Ectodermal cell (in vitro differentiated cells): Measurements from ENCODE around the gene TMEM178B.

Experiments used
- H3K27ac ChIP-seq: 2 replicates; pipeline ENCODE4 v1.7.0; 2013; ENCODE audit warnings: mild to moderate bottlenecking, low read depth, low read length; ENCODE audit not compliant: insufficient read depth, poor library complexity, severe bottlenecking
- H3K27me3 ChIP-seq: 2 replicates; pipeline ENCODE4 v1.7.0; 2013; ENCODE audit warnings: mild to moderate bottlenecking, low read length; ENCODE audit not compliant: insufficient read depth, control insufficient read depth, poor library complexity, severe bottlenecking
- H3K36me3 ChIP-seq: one replicate; pipeline ENCODE4 v1.7.0; 2013; ENCODE audit warnings: low read length; ENCODE audit not compliant: control insufficient read depth, insufficient read depth
- H3K4me1 ChIP-seq: one replicate; pipeline ENCODE4 v1.7.0; 2013; ENCODE audit warnings: low read length; ENCODE audit not compliant: control insufficient read depth, insufficient read depth
- H3K4me3 ChIP-seq: 2 replicates; pipeline ENCODE4 v1.7.0; 2013; ENCODE audit warnings: low read depth, low read length, control low read depth; ENCODE audit not compliant: insufficient read depth
- H3K9me3 ChIP-seq: 2 replicates; pipeline ENCODE4 v1.7.0; 2013; ENCODE audit warnings: mild to moderate bottlenecking, low read length, moderate library complexity; ENCODE audit not compliant: control insufficient read depth
- WGBS, 2 experiments: methylation state at CpG; one replicate each; pipeline ENCODE4 v1.1.7; 2013; ENCODE audit warnings: missing lambda C conversion rate in 2 of 2; 5-methylcytosine and 5-hydroxymethylcytosine counted together

The TMEM178B gene

GRCh38 chr7:141132671-141133070 lies 58.8 kb downstream of the TMEM178B start:
- H3K27ac ChIP-seq, result no peak overlapping the region
- H3K9me3 ChIP-seq, result no peaks in the 10 kb centered on the region
- no peak overlapping the region for H3K4me3 ChIP-seq
- WGBS, 2 experiments, result 93 to 96% methylated on average over 3 of the region's 3 CpGs
- H3K36me3 ChIP-seq, result no peaks in the 10 kb centered on the region
- H3K27me3 ChIP-seq, result no peaks in the 10 kb centered on the region
- H3K4me1 ChIP-seq, result no peaks in the 10 kb centered on the region

- Histone ChIP-seq H3K9me3 (no peaks in the 10 kb centered on the region), H3K27ac (no peak overlapping the region), H3K36me3 (no peaks in the 10 kb centered on the region), H3K4me3 (no peak overlapping the region), H3K4me1 (no peaks in the 10 kb centered on the region), H3K27me3 (no peaks in the 10 kb centered on the region)
- WGBS, 2 experiments, result 95% methylated on average over 1 of the region's 1 CpG; no CpG with 5 or more reads in 1 of the 2 experiments
Measured at GRCh38 chr7:141133646-141134045, 59.8 kb downstream of the TMEM178B start.

DNA sequence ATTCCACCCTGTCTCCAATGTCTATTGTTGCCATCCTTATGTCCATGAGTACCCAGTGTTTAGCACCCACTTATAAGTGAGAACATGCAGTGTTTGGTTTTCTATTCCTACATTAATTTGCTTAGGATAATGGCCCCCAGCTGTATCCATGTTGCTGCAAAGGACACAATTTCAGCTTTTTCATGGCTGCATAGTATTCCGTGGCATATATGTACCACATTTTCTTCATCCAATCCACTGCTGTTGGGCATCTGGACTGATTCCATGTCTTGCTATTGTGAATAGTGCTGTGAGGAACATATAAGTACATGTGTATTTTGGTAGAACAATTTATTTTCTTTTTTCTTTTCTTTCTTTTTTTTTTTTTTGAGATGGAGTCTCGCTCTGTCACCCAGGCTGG lies 68.2 kb downstream of the TMEM178B start:
- Histone ChIP-seq H3K9me3 (no peaks in the 10 kb centered on the region), H3K4me1 (peaks cover 5% of the 10 kb centered on the region), H3K4me3 (no peak overlapping the region), H3K27ac (no peak overlapping the region), H3K27me3 (no peaks in the 10 kb centered on the region), H3K36me3 (no peaks in the 10 kb centered on the region)
- 84 to 100% methylated on average over 2 of the region's 2 CpGs for WGBS, 2 experiments

DNA sequence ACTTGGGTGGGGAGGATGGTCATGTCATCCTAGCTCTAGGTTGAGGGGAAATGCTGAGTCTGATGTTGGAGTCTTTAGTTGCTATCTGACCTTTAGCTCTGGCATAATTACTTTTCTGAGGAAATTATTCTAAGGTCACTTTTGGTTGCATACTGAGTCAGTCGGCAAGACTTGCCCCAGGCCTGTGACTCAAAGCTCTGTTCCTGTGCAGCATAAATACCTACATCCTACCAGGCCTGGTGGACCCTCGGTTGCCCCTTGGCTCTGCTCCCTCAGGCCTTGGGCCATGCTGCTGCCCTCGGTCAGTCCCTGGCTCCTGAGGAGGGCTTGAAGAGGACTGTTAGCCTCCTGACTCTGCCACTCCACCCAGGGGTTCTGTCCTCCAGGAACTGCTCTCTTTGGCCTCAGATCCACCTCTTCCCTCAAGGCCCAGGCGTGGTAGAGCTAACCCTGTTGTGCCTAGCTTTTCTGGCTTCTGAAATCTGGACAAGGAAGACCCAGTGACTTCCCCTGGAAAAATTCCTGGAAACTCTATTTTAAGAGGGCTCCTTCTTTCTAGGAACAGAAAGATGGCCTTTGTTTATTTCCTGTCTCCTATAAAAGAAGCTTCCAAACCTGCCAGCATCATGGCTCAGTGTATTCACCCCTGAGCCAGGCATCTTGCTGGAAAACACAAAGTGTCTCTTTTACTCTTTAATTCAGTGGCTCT lies 71.2 kb downstream of the TMEM178B start:
- Histone ChIP-seq H3K36me3 (no peaks in the 10 kb centered on the region), H3K27me3 (no peaks in the 10 kb centered on the region), H3K9me3 (no peaks in the 10 kb centered on the region), H3K4me3 (no peak overlapping the region), H3K27ac (no peak overlapping the region), H3K4me1 (peaks cover 5% of the 10 kb centered on the region)
- 90% methylated on average over 4 of the region's 4 CpGs for WGBS, 2 experiments

- Histone ChIP-seq H3K36me3 (no peaks in the 10 kb centered on the region), H3K4me1 (peaks cover 5% of the 10 kb centered on the region), H3K9me3 (no peaks in the 10 kb centered on the region), H3K4me3 (no peak overlapping the region), H3K27me3 (no peaks in the 10 kb centered on the region), H3K27ac (no peak overlapping the region)
- 68 to 73% methylated on average over 3 of the region's 3 CpGs for WGBS, 2 experiments
Measured at GRCh38 chr7:141145630-141145982, 71.7 kb downstream of the TMEM178B start.

DNA sequence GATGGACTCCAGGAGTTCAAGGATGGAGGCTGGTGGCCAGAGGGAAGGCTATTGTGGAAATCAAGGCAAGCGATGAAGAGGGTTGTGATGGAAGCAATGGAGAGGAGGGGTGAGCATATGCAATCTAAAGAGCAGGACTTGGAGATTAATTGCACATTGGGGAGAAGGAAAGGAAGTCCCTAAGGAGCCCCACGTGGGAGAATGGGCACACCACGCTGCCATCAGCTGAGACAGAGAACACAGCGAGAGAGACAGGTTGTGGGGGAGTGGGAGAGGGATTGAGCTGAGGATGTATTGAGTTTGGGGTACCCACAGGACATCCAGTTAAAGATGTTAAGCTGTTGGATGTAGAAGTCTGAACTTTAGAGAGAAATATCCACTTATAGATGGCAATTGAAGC lies 73.6 kb downstream of the TMEM178B start:
- H3K9me3 ChIP-seq, result no peaks in the 10 kb centered on the region
- H3K27me3 ChIP-seq, result no peaks in the 10 kb centered on the region
- 94 to 95% methylated on average over 4 of the region's 4 CpGs for WGBS, 2 experiments
- H3K36me3 ChIP-seq, result no peaks in the 10 kb centered on the region
- H3K4me1 ChIP-seq, result peaks cover 5% of the 10 kb centered on the region
- H3K4me3 ChIP-seq, result no peak overlapping the region
- no peak overlapping the region for H3K27ac ChIP-seq

DNA sequence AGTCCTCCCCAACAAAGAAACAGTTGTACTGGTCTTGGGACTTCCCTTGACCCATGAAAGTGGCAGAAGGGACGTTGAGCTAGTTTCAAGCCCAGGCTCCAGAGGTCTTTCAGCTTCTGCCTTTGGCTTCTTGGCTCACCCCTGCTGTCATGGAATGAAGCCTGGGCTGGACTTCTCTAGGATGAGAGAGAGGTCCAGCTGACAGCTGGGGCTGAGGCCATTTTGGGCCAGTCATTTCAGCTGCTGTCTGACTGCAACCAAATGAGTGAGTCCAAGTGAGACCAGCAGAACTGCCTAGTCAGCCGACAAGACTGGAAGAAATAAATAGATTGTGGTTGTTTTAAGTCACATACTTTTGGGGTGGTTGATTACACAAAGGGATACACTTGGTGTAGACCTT lies 76.6 kb downstream of the TMEM178B start:
- H3K4me3 ChIP-seq, result no peak overlapping the region
- H3K4me1 ChIP-seq, result no peaks in the 10 kb centered on the region
- H3K27ac ChIP-seq, result no peak overlapping the region
- WGBS, 2 experiments, result 90 to 92% methylated on average over 2 of the region's 2 CpGs
- H3K9me3 ChIP-seq, result no peaks in the 10 kb centered on the region
- H3K36me3 ChIP-seq, result no peaks in the 10 kb centered on the region
- H3K27me3 ChIP-seq, result no peaks in the 10 kb centered on the region

- H3K9me3 ChIP-seq, result no peaks in the 10 kb centered on the region
- no peaks in the 10 kb centered on the region for H3K4me1 ChIP-seq
- no peaks in the 10 kb centered on the region for H3K36me3 ChIP-seq
- no peak overlapping the region for H3K27ac ChIP-seq
- H3K4me3 ChIP-seq, result no peak overlapping the region
- H3K27me3 ChIP-seq, result no peaks in the 10 kb centered on the region
- WGBS, 2 experiments, result 92 to 95% methylated on average over 4 of the region's 4 CpGs
Measured at GRCh38 chr7:141151746-141152145, 77.9 kb downstream of the TMEM178B start.

GRCh38 chr7:141153231-141153630 lies 79.4 kb downstream of the TMEM178B start:
- 79 to 87% methylated on average over 2 to 3 of the region's 3 CpGs for WGBS, 2 experiments
- Histone ChIP-seq H3K4me1 (no peaks in the 10 kb centered on the region), H3K9me3 (no peaks in the 10 kb centered on the region), H3K36me3 (no peaks in the 10 kb centered on the region), H3K27ac (no peak overlapping the region), H3K4me3 (no peak overlapping the region), H3K27me3 (no peaks in the 10 kb centered on the region)

- H3K27me3 ChIP-seq, result no peaks in the 10 kb centered on the region
- peaks cover 3% of the 10 kb centered on the region for H3K4me1 ChIP-seq
- H3K4me3 ChIP-seq, result no peak overlapping the region
- no peaks in the 10 kb centered on the region for H3K9me3 ChIP-seq
- 96 to 98% methylated on average over 6 of the region's 6 CpGs for WGBS, 2 experiments
- H3K27ac ChIP-seq, result no peak overlapping the region
- no peaks in the 10 kb centered on the region for H3K36me3 ChIP-seq
Measured at GRCh38 chr7:141154131-141154732, 80.4 kb downstream of the TMEM178B start.
